ENCODE data around the gene PREP.

PREP gene

GRCh38 chr6:105330364-105330763 is 72.5 kb downstream of the PREP start:
- Histone ChIP-seq H3K36me3 (peaks cover 23% of the 10 kb centered on the region), H3K4me1 (ENCODE audit: control insufficient read depth in 1 of 2, insufficient read depth in 1 of 2, low read depth in 1 of 2, low read length in 1 of 2) (no peaks in the 10 kb centered on the region), H3K9me3 (no peaks in the 10 kb centered on the region), H3K27ac (no peak overlapping the region), H3K27me3 (no peaks in the 10 kb centered on the region), H3K4me3 (ENCODE audit: low read depth in 1 of 2, low read length in 1 of 2) (no peak overlapping the region)
- TF ChIP-seq, protein P1, sequence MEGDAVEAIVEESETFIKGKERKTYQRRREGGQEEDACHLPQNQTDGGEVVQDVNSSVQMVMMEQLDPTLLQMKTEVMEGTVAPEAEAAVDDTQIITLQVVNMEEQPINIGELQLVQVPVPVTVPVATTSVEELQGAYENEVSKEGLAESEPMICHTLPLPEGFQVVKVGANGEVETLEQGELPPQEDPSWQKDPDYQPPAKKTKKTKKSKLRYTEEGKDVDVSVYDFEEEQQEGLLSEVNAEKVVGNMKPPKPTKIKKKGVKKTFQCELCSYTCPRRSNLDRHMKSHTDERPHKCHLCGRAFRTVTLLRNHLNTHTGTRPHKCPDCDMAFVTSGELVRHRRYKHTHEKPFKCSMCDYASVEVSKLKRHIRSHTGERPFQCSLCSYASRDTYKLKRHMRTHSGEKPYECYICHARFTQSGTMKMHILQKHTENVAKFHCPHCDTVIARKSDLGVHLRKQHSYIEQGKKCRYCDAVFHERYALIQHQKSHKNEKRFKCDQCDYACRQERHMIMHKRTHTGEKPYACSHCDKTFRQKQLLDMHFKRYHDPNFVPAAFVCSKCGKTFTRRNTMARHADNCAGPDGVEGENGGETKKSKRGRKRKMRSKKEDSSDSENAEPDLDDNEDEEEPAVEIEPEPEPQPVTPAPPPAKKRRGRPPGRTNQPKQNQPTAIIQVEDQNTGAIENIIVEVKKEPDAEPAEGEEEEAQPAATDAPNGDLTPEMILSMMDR (IDR thresholded peaks at IDR 0.05), result no peak

- Histone ChIP-seq H3K4me1 (ENCODE audit: control insufficient read depth in 1 of 2, insufficient read depth in 1 of 2, low read depth in 1 of 2, low read length in 1 of 2) (no peaks in the 10 kb centered on the region), H3K27ac (no peak overlapping the region), H3K27me3 (no peaks in the 10 kb centered on the region), H3K4me3 (ENCODE audit: low read depth in 1 of 2, low read length in 1 of 2) (no peak overlapping the region), H3K36me3 (peaks cover 48% of the 10 kb centered on the region), H3K9me3 (no peaks in the 10 kb centered on the region)
- TF ChIP-seq, protein P1 (IDR thresholded peaks at IDR 0.05), result no peak
Observed at GRCh38 chr6:105326833-105327770, 75.8 kb downstream of the PREP start.

DNA sequence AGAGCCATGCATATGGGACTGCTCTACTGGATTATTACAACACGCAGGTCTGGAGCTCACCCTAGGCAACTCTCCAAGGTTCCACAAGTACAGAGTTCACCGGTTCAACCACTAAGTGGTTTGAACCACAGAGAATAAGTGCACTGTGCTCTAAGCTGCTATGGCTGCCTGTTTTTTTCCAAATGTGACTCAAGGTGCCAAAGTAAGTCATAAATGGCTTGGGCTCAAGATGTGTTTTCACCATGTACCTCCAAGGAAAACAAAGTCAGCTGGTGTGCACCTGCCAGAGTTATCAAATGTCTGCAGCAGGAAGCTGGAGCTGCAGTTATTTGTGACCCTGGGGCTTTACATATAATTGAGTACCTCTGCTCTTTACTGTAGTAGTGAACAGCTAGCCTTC is 76.7 kb downstream of the PREP start:
- Histone ChIP-seq H3K4me3 (ENCODE audit: low read depth in 1 of 2, low read length in 1 of 2) (no peak overlapping the region), H3K4me1 (ENCODE audit: control insufficient read depth in 1 of 2, insufficient read depth in 1 of 2, low read depth in 1 of 2, low read length in 1 of 2) (no peaks in the 10 kb centered on the region), H3K9me3 (no peaks in the 10 kb centered on the region), H3K27me3 (no peaks in the 10 kb centered on the region), H3K27ac (no peak overlapping the region), H3K36me3 (peaks cover 39% of the 10 kb centered on the region)
- TF ChIP-seq, protein P1 (IDR thresholded peaks at IDR 0.05), result no peak

GRCh38 chr6:105324386-105324950 is 78.4 kb downstream of the PREP start:
- Histone ChIP-seq H3K27me3 (no peaks in the 10 kb centered on the region), H3K4me1 (ENCODE audit: control insufficient read depth in 1 of 2, insufficient read depth in 1 of 2, low read depth in 1 of 2, low read length in 1 of 2) (no peaks in the 10 kb centered on the region), H3K9me3 (no peaks in the 10 kb centered on the region), H3K27ac (no peak overlapping the region), H3K36me3 (peaks cover 40% of the 10 kb centered on the region), H3K4me3 (ENCODE audit: low read depth in 1 of 2, low read length in 1 of 2) (no peak overlapping the region)
- TF ChIP-seq, protein P1 (IDR thresholded peaks at IDR 0.05), result no peak

DNA sequence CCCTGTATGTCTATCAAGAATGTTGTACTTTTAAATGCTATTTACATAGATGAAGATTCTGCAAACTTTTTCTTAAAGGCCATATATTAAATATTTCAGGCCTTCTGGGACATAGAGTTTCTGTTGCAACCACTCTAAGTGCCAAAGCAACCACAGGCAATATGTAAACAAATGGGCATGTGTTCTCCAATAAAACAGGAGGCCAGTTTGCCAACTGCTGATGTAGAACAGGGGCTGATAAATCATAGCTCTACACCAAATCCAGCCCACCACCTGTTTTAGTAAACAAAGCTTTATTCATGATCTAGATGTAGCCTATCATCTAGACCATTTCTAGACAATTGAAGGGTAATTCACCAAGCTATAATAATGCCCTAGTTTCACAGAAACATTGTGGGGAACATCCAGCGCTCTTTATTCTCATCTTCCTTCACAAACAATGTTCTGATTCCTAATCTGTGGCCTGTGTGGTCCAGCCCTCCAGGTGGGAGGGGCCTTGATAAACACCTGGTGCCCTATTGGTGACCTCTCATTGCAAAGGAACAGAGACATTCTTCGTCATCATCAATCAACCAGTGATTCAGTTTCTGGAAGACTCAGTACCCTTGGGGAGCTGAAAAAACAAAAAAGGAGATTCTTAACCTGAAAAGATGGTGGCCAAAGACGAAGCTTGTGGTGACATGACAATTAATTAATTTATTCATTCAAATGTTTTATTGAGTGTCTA is 80.2 kb downstream of the PREP start:
- TF ChIP-seq, protein P1 (IDR thresholded peaks at IDR 0.05), result no peak
- no peaks in the 10 kb centered on the region for H3K4me1 ChIP-seq (ENCODE audit: control insufficient read depth in 1 of 2, insufficient read depth in 1 of 2, low read depth in 1 of 2, low read length in 1 of 2)
- no peak overlapping the region for H3K27ac ChIP-seq
- H3K27me3 ChIP-seq, result no peaks in the 10 kb centered on the region
- H3K4me3 ChIP-seq (ENCODE audit: low read depth in 1 of 2, low read length in 1 of 2), result no peak overlapping the region
- peaks cover 34% of the 10 kb centered on the region for H3K36me3 ChIP-seq
- H3K9me3 ChIP-seq, result no peaks in the 10 kb centered on the region

Data from neutrophil (primary cell).